GM21528 (cell line): ENCODE data around the gene NMD3.
"Not testable (repeated sequence)": the region's sequence is repeated elsewhere in the genome, so short reads cannot be mapped to it uniquely, and the experiment has no call there.

ENCODE experiments used
- ATAC-seq: cut with Tn5 transposase; IDR thresholded peaks from one replicate; pipeline ENCODE4 v1.9.1; 2021; ENCODE audit warnings: mild to moderate bottlenecking, moderate library complexity; ENCODE audit not compliant: unreplicated experiment, low FRiP score

Gene NMD3

GRCh38 chr3:161220850-161221753 lies at the start of gene NMD3:
Gene NMD3 (plus strand): TSS chr3:161221311. CDS start chr3:161222014, 703 bp downstream.
- peak; percentile 99 for ATAC-seq

- no peak for ATAC-seq
Observed at GRCh38 chr3:161171639-161172552, 49.2 kb upstream of the NMD3 start.

- no peak for ATAC-seq
Observed at GRCh38 chr3:161175506-161175905, 45.6 kb upstream of the NMD3 start.

- ATAC-seq: no peak
Observed at GRCh38 chr3:161177991-161178390, 43.1 kb upstream of the NMD3 start.

- not testable (repeated sequence) for ATAC-seq
Observed at GRCh38 chr3:161181371-161181770, 39.7 kb upstream of the NMD3 start.

GRCh38 chr3:161187046-161187445 lies 34.1 kb upstream of the NMD3 start:
- no peak for ATAC-seq

GRCh38 chr3:161197855-161198850 lies 23.0 kb upstream of the NMD3 start:
- no peak for ATAC-seq

- no peak for ATAC-seq
Observed at GRCh38 chr3:161199926-161200325, 21.2 kb upstream of the NMD3 start.

- no peak for ATAC-seq
Observed at GRCh38 chr3:161203485-161204098, 17.5 kb upstream of the NMD3 start.

- no peak for ATAC-seq
Observed at GRCh38 chr3:161208931-161209330, 12.2 kb upstream of the NMD3 start.

GRCh38 chr3:161212171-161212771 lies 8.8 kb upstream of the NMD3 start:
- no peak for ATAC-seq

GRCh38 chr3:161212906-161213305 lies 8.2 kb upstream of the NMD3 start:
- no peak for ATAC-seq

- ATAC-seq: no peak
Observed at GRCh38 chr3:161213644-161214043, 7.5 kb upstream of the NMD3 start.

GRCh38 chr3:161215185-161215584 lies 5.9 kb upstream of the NMD3 start:
- ATAC-seq: no peak

GRCh38 chr3:161217496-161217895 lies 3.6 kb upstream of the NMD3 start:
- ATAC-seq: no peak

GRCh38 chr3:161219495-161219894 lies 1.6 kb upstream of the NMD3 start:
- no peak for ATAC-seq

GRCh38 chr3:161221806-161222600 lies 892 bp downstream of the NMD3 start:
- no peak for ATAC-seq

- ATAC-seq: no peak
Observed at GRCh38 chr3:161222662-161223061, 1.6 kb downstream of the NMD3 start.
